IMR-90 (cell line): Measurements from ENCODE around the gene VIPR1. TPM values are rescaled to one million over a fixed set of nuclear protein-coding genes. Genes with fewer than 3 reads are reported as not detected.

Experiments
- ATAC-seq: fragments of 200-7000 bp; cut with Tn5 transposase; 2 replicates; pipeline ENCODE4 v1.9.1; 2020; ENCODE audit warnings: low read depth, mild to moderate bottlenecking, moderate library complexity
- BruUV-seq: library from RNA; stranded (reverse); fragments of 400-500 nt; replicated peaks from 2 replicates; lab custom pipeline; 2021; lab: Mats Ljungman, UMichigan
- CTCF ChIA-PET: fragments of 300-600 bp; formaldehyde crosslinking; extraction: SDS; loops from one replicate; lab custom pipeline; 2021; ENCODE audit warnings: antibody characterized with exemption; lab: Yijun Ruan, JAX
- POLR2A ChIA-PET: fragments of 300-600 bp; sonication (Branson Sonifier 250); formaldehyde crosslinking; loops from one replicate; lab custom pipeline; 2022; ENCODE audit warnings: antibody characterized with exemption; ENCODE audit not compliant: unreplicated experiment; lab: Charles Lee
- DNase-seq: peaks from one replicate; pipeline ENCODE4 v3.0.0; 2013
- H2AFZ ChIP-seq: replicated peaks from 2 replicates; pipeline ENCODE3; 2013; ENCODE audit warnings: low read length, mild to moderate bottlenecking; ENCODE audit not compliant: poor library complexity
- H2AK5ac ChIP-seq: 2 replicates; pipeline ENCODE4 v1.6.1; 2013; ENCODE audit warnings: low read depth, low read length, inconsistent platforms
- H2AK9ac ChIP-seq: replicated peaks from 2 replicates; pipeline ENCODE3; 2013; ENCODE audit warnings: mild to moderate bottlenecking, low read depth, low read length, moderate library complexity; ENCODE audit not compliant: poor library complexity
- H2BK120ac ChIP-seq: 2 replicates; pipeline ENCODE4 v1.6.1; 2013; ENCODE audit warnings: low read depth, low read length, inconsistent platforms
- H2BK15ac ChIP-seq: 3 replicates; pipeline ENCODE4 v1.6.1; 2013; ENCODE audit warnings: low read depth, low read length, inconsistent platforms
- H2BK20ac ChIP-seq: 2 replicates; pipeline ENCODE4 v1.6.1; 2013; ENCODE audit warnings: low read depth, mild to moderate bottlenecking, inconsistent platforms, low read length, moderate library complexity
- H2BK5ac ChIP-seq: 2 replicates; pipeline ENCODE4 v1.6.1; 2013; ENCODE audit warnings: mild to moderate bottlenecking, low read depth, low read length, inconsistent platforms; ENCODE audit not compliant: poor library complexity, severe bottlenecking
- H3K14ac ChIP-seq: replicated peaks from 2 replicates; pipeline ENCODE4 v1.6.1; 2013; ENCODE audit warnings: low read depth, low read length, inconsistent platforms
- H3K18ac ChIP-seq: 2 replicates; pipeline ENCODE4 v1.6.1; 2013; ENCODE audit warnings: low read depth, low read length, control low read depth
- H3K23ac ChIP-seq: 2 replicates; pipeline ENCODE4 v1.6.1; 2013; ENCODE audit warnings: low read depth, low read length, inconsistent platforms
- H3K27ac ChIP-seq: 2 replicates; pipeline ENCODE4 v1.5.1; 2013; ENCODE audit warnings: mild to moderate bottlenecking, control low read depth, low read length; ENCODE audit not compliant: insufficient read depth
- H3K27me3 ChIP-seq: 2 replicates; pipeline ENCODE4 v1.6.1; 2013; ENCODE audit warnings: low read length; ENCODE audit not compliant: control insufficient read depth, insufficient read depth
- H3K36me3 ChIP-seq: 2 replicates; pipeline ENCODE4 v1.6.1; 2013; ENCODE audit warnings: low read length, mixed read lengths; ENCODE audit not compliant: control insufficient read depth, insufficient read depth
- H3K4ac ChIP-seq: 2 replicates; pipeline ENCODE4 v1.6.1; 2013; ENCODE audit warnings: low read depth, low read length, inconsistent platforms
- H3K4me1 ChIP-seq: 2 replicates; pipeline ENCODE4 v1.6.1; 2013; ENCODE audit warnings: low read length, mixed read lengths; ENCODE audit not compliant: control insufficient read depth, insufficient read depth
- H3K4me2 ChIP-seq: 2 replicates; pipeline ENCODE4 v1.6.1; 2013; ENCODE audit warnings: low read depth, mild to moderate bottlenecking, control low read depth, low read length, moderate library complexity
- H3K4me3 ChIP-seq: 2 replicates; pipeline ENCODE4 v1.5.1; 2013; ENCODE audit warnings: low read depth, mild to moderate bottlenecking, control low read depth, low read length, moderate library complexity; ENCODE audit not compliant: insufficient read depth
- H3K56ac ChIP-seq: 2 replicates; pipeline ENCODE4 v1.6.1; 2013; ENCODE audit warnings: low read length, inconsistent platforms; ENCODE audit not compliant: insufficient read depth; ENCODE audit errors: extremely low read depth
- H3K79me1 ChIP-seq, 2 experiments: 2 replicates each; pipeline ENCODE4 v1.6.1; 2013; ENCODE audit warnings: low read length in 2 of 2, inconsistent platforms in 1 of 2, low read depth in 1 of 2
- H3K9ac ChIP-seq: 2 replicates; pipeline ENCODE4 v1.6.1; 2013; ENCODE audit warnings: low read depth, low read length, control low read depth
- H3K9me1 ChIP-seq: 2 replicates; pipeline ENCODE4 v1.6.1; 2013; ENCODE audit warnings: low read length, inconsistent platforms; ENCODE audit not compliant: insufficient read depth
- H3K9me3 ChIP-seq: 2 replicates; pipeline ENCODE4 v1.6.1; 2013; ENCODE audit warnings: low read length; ENCODE audit not compliant: control insufficient read depth, insufficient read depth
- H4K20me1 ChIP-seq: 2 replicates; pipeline ENCODE4 v1.6.1; 2013; ENCODE audit warnings: low read length, inconsistent platforms; ENCODE audit not compliant: insufficient read depth
- H4K5ac ChIP-seq: 2 replicates; pipeline ENCODE4 v1.6.1; 2013; ENCODE audit warnings: mild to moderate bottlenecking, low read depth, low read length, control low read depth
- H4K8ac ChIP-seq, 2 experiments: 2 replicates each; pipeline ENCODE4 v1.6.1; 2013; ENCODE audit warnings: low read depth in 2 of 2, low read length in 2 of 2, control low read depth in 1 of 2, inconsistent platforms in 1 of 2
- H4K91ac ChIP-seq: 2 replicates; pipeline ENCODE4 v1.6.1; 2013; ENCODE audit warnings: low read depth, low read length, inconsistent platforms; ENCODE audit not compliant: insufficient read depth
- BHLHE40 ChIP-seq: fragments of 150-350 bp; IDR thresholded peaks from 2 replicates; pipeline ENCODE4 v1.6.1; 2016; ENCODE audit warnings: mild to moderate bottlenecking, low read depth, low read length
- CEBPB ChIP-seq: IDR thresholded peaks from 2 replicates; pipeline ENCODE4 v1.6.1; 2012; ENCODE audit warnings: low read depth, low read length, improper control_type of control experiment
- CHD1 ChIP-seq: IDR thresholded peaks from 2 replicates; pipeline ENCODE4 v1.6.1; 2012; ENCODE audit warnings: low read depth, low read length, improper control_type of control experiment
- CTCF ChIP-seq: conservative IDR thresholded peaks from 2 replicates; pipeline ENCODE4 v1.5.1; 2012; ENCODE audit warnings: mild to moderate bottlenecking, low read depth, low read length, improper control_type of control experiment
- FOS ChIP-seq: fragments of 150-350 bp; IDR thresholded peaks from 2 replicates; pipeline ENCODE4 v1.6.1; 2016; ENCODE audit warnings: low read depth, low read length
- MAZ ChIP-seq: IDR thresholded peaks from 2 replicates; pipeline ENCODE4 v1.6.1; 2012; ENCODE audit warnings: low read depth, mild to moderate bottlenecking, low read length, improper control_type of control experiment, moderate library complexity, borderline replicate concordance
- MXI1 ChIP-seq: IDR thresholded peaks from 2 replicates; pipeline ENCODE4 v1.6.1; 2012; ENCODE audit warnings: low read depth, mild to moderate bottlenecking, low read length, moderate library complexity, borderline replicate concordance
- NFE2L2 ChIP-seq: fragments of 150-350 bp; IDR thresholded peaks from 2 replicates; pipeline ENCODE4 v1.6.1; 2016; ENCODE audit warnings: low read depth, mild to moderate bottlenecking, low read length
- POLR2A ChIP-seq: IDR thresholded peaks from 2 replicates; pipeline ENCODE4 v1.6.1; 2012; ENCODE audit warnings: mild to moderate bottlenecking, low read depth, low read length
- RAD21 ChIP-seq: IDR thresholded peaks from 2 replicates; pipeline ENCODE4 v1.6.1; 2012; ENCODE audit warnings: low read length, improper control_type of control experiment
- RCOR1 ChIP-seq: IDR thresholded peaks from 2 replicates; pipeline ENCODE4 v1.6.1; 2012; ENCODE audit warnings: mild to moderate bottlenecking, low read length, improper control_type of control experiment; ENCODE audit not compliant: insufficient replicate concordance
- RFX5 ChIP-seq: IDR thresholded peaks from 2 replicates; pipeline ENCODE4 v1.8.0; 2012; ENCODE audit warnings: low read depth, mild to moderate bottlenecking, low read length, moderate library complexity
- SMC3 ChIP-seq: fragments of 150-350 bp; IDR thresholded peaks from 2 replicates; pipeline ENCODE4 v1.6.1; 2016; ENCODE audit warnings: low read depth, mild to moderate bottlenecking, antibody characterized with exemption, low read length, moderate library complexity
- USF2 ChIP-seq: fragments of 150-350 bp; IDR thresholded peaks from 2 replicates; pipeline ENCODE4 v1.6.1; 2017; ENCODE audit warnings: mild to moderate bottlenecking, antibody characterized with exemption, low read length, low read depth
- dilution Hi-C: fragments of 300-500 bp; cut with HindIII; formaldehyde crosslinking; loops from one replicate; pipeline ENCODE4 v1.14.3; 2018; ENCODE audit warnings: low sequenced_read_pairs; ENCODE audit not compliant: unreplicated experiment
- in situ Hi-C: fragments of 300-500 bp; cut with MboI; formaldehyde crosslinking; loops from 3 replicates; pipeline ENCODE4 v1.14.3; 2019; ENCODE audit warnings: low sequenced_read_pairs, inconsistent platforms, mixed read lengths
- intact Hi-C: fragments of 100-400 bp; cut with micrococcal nuclease; formaldehyde crosslinking; loops from 2 replicates; pipeline ENCODE4 v1.10.0; 2022
- polyA plus RNA-seq, 3 experiments: library from polyadenylated mRNA; depleted of rRNA; stranded (reverse); fragments of >200 nt; gene quantifications; 2 replicates each; pipeline ENCODE4 v1.2.3, GENCODE V29; 2012; ENCODE audit warnings: low replicate concordance in 1 of 3
- total RNA-seq: library from RNA; depleted of rRNA; stranded (reverse); fragments of >200 nt; gene quantifications from 2 replicates; pipeline ENCODE4 v1.2.3, GENCODE V29; 2012
- TF ChIP-seq, protein P1 (sequence below): fragments of 150-350 bp; IDR thresholded peaks from 2 replicates; pipeline ENCODE4 v1.6.1; 2016; ENCODE audit warnings: low read depth, mild to moderate bottlenecking, low read length, moderate library complexity, borderline replicate concordance

VIPR1 gene
- total and polyA plus RNA-seq, 2 of the 4 experiments (the other 2 are of a cell fraction), result not detected

DNA sequence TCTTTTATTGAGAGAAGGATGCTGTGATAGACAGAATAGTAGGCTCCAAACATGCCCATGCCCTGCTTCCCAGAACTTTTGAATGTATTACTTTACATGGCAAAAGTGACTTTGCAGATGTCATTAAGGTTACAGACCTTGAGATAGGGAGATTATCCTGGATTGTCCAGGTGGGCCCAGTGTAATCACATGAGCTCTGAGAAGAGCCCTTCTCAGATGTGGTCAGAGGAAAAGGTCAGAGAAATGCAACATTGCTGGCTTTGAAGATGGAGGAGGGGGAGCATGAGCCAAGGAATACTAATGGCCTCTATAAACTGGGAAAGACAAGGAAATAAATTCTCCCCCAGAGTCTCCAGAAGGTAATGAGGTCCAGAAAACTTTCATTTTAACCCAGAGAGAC lies 46.2 kb upstream of the VIPR1 start:
- Histone ChIP-seq H2AK5ac (no peak overlapping the region), H2BK20ac (no peak overlapping the region), H3K4me1 (no peaks in the 10 kb centered on the region), H3K27ac (no peak overlapping the region), H3K4me3 (no peak overlapping the region), H3K4ac (no peak overlapping the region), H2BK120ac (no peak overlapping the region), H3K36me3 (no peaks in the 10 kb centered on the region), H3K9me1 (no peaks in the 10 kb centered on the region), H4K91ac (no peak overlapping the region), H3K4me2 (no peak overlapping the region), H3K23ac (no peak overlapping the region), H3K14ac (no peak overlapping the region), H3K79me1 (no peaks in the 10 kb centered on the region), H2BK15ac (no peak overlapping the region), H3K56ac (no peak overlapping the region), H4K8ac (no peak overlapping the region), H2AK9ac (no peak overlapping the region), H4K20me1 (no peaks in the 10 kb centered on the region), H2BK5ac (no peak overlapping the region), H3K9me3 (no peaks in the 10 kb centered on the region), H3K9ac (no peak overlapping the region), H2AFZ (no peak overlapping the region), H3K18ac (no peak overlapping the region), H4K5ac (no peak overlapping the region), H3K27me3 (no peaks in the 10 kb centered on the region)
- no TSS peak for BruUV-seq
- dilution Hi-C loops, result no loop called here
- intact Hi-C loops, result no loop called here
- ATAC-seq (no peak), DNase-seq (no peak)
- CTCF ChIA-PET, result no interaction called here
- POLR2A ChIA-PET, result no interaction called here
- in situ Hi-C loops, result no loop called here
- TF ChIP-seq BHLHE40 (no peak), CHD1 (no peak), POLR2A (no peak), SMC3 (no peak), MAZ (no peak), RFX5 (no peak), FOS (no peak), CEBPB (no peak), USF2 (no peak), CTCF (no peak), MXI1 (no peak), NFE2L2 (no peak), RAD21 (no peak), RCOR1 (no peak)
- TF ChIP-seq, protein P1, sequence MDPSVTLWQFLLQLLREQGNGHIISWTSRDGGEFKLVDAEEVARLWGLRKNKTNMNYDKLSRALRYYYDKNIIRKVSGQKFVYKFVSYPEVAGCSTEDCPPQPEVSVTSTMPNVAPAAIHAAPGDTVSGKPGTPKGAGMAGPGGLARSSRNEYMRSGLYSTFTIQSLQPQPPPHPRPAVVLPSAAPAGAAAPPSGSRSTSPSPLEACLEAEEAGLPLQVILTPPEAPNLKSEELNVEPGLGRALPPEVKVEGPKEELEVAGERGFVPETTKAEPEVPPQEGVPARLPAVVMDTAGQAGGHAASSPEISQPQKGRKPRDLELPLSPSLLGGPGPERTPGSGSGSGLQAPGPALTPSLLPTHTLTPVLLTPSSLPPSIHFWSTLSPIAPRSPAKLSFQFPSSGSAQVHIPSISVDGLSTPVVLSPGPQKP, result no peak
